GM18505 (cell line): ENCODE measurements around the gene SCAF4.
"Not testable (repeated sequence)": the region's sequence is repeated elsewhere in the genome, so short reads cannot be mapped to it uniquely, and the experiment has no call there.

ENCODE experiments used
- ATAC-seq: cut with Tn5 transposase; IDR thresholded peaks from one replicate; pipeline ENCODE4 v1.9.1; 2021; ENCODE audit not compliant: unreplicated experiment
- POLR2A ChIP-seq: IDR thresholded peaks from 4 replicates; pipeline ENCODE4 v1.6.1; 2011; ENCODE audit warnings: borderline replicate concordance; ENCODE audit not compliant: insufficient read depth, insufficient read length; ENCODE audit errors: extremely low read depth

SCAF4 gene

GRCh38 chr21:31752967-31753366, 21.0 kb upstream of the SCAF4 start:
- TF ChIP-seq POLR2A: no peak
- no peak for ATAC-seq

DNA sequence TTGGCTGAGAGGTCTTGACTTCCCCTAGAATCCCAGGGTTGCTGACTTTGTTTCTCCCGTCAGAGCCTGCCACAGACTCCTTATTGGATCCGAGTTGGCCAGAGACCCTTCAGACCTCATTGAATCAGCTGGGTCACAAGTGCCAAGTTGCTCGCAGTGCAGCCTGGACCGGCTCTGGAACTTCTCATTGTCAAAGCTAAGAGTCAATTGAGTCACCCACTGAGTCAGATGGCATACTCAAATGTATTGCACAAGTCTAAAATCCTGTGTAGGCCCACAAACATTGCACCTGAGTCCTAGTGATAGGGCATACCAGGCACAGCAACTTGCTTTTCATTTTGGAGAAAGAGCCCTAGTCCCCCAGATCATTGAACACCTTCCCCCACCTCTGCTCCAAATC, 20.4 kb upstream of the SCAF4 start:
- no peak for TF ChIP-seq POLR2A
- no peak for ATAC-seq

- TF ChIP-seq POLR2A: no peak
- no peak for ATAC-seq
These were observed 18.9 kb upstream of the SCAF4 start for GRCh38 chr21:31750843-31751242.

DNA sequence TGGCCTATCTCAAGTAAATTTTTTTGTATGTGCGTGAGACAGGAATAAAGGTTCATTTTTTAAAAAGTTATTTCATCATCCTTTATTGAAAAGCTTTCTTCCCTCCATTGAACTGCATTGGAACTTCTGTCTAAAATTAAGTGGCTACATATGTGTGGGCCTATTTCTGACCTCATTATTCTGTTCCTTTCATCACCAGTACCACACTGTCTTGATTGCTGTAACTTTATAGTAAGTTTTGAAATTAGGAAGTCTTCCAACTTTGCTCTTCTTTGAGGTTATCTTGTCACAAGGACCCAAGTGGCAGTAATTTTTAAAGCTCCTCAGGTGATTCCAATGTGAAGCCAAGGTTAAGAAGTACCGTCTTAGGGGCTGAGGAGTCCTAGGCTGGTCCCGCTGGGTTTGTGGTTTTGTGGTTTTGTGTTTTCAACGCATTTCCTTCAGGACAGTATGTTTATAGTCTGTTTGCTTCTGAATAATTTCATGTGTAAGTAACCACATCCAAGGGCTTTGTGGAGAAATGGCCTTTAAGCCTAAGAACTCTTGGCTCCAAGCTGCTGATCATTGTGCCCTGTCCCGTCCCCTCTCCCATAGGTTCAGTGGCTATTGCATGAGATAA, 12.4 kb upstream of the SCAF4 start:
- ATAC-seq: no peak
- no peak for TF ChIP-seq POLR2A

GRCh38 chr21:31743712-31744111, 11.8 kb upstream of the SCAF4 start:
- TF ChIP-seq POLR2A: no peak

GRCh38 chr21:31741116-31741515, 9.2 kb upstream of the SCAF4 start:
- no peak for TF ChIP-seq POLR2A
- no peak for ATAC-seq

More at GRCh38 chr21:31743712-31744111, 11.8 kb upstream of the SCAF4 start:
- no peak for ATAC-seq

GRCh38 chr21:31737586-31738397, 5.9 kb upstream of the SCAF4 start:
- not testable (repeated sequence) for ATAC-seq

DNA sequence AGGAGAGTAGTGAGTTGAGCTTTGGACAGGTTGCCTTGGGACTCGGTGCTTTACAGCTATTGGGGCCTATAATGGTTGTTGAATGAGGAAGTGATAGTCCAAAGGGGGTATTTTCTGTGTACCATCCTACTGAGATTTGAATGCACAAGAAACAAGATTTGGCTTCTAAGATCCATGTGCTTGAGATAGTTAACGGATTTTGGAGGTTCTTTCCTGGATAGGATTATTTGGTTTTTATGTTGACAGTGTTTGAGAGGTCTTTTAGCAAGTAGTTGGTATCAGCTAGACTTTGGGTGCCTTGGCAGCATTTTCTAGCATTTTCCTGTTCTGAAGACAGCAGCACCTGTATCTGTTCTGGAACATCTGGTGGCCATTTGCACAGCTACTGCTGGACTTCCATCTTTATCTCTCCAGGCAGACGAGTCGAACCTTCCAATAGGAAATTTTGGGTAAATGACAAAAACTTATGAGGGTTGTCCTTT, 3.6 kb upstream of the SCAF4 start:
- no peak for ATAC-seq
- no peak for TF ChIP-seq POLR2A

- TF ChIP-seq POLR2A: no peak
- no peak for ATAC-seq
These were observed 1.7 kb upstream of the SCAF4 start for GRCh38 chr21:31733551-31734149.

GRCh38 chr21:31732597-31733550, 956 bp upstream of the SCAF4 start:
- no peak for ATAC-seq

DNA sequence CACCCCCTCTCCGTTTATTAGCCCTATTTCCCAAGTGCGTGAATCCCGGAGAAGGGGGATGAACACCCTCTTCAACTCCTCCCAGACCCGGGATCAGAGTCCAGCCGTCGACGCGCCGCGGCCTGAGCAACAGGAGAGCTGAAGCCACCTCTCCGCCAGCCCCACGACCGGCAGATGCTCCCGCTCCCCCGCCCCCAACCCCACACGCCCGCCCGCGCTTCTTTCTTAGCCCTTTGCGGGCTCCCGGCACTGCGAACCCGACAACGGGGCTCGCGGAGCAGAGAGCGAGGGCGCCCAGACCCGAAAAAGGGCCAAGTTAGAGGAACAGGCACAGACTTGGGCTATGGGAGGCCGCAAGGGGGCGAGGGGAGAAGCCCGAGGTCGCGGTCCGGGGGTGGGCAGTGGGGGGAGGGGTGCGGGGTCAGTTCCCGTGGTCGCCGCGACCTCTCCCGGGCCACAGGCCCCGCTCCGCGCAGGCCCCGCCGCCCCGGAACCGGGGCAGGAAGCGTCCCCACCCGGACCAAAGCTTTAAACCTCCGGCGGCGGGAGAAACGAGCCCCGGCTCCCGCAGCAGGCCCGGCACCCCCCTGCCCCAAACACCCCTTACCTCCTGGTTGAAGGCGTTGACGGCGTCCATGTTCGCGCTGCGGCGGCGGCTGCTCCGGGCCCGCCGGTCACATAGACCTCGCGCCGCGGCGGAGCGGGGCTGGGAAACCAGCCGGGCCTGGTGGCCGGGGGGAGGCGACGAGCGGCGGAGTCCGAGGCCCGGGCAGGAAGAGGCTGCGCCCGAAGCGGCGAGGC, 662 bp downstream of the SCAF4 start:
- ATAC-seq: peak; percentile 23
- no peak for TF ChIP-seq POLR2A

More at GRCh38 chr21:31732597-31733550, 956 bp upstream of the SCAF4 start:
- no peak for TF ChIP-seq POLR2A

DNA sequence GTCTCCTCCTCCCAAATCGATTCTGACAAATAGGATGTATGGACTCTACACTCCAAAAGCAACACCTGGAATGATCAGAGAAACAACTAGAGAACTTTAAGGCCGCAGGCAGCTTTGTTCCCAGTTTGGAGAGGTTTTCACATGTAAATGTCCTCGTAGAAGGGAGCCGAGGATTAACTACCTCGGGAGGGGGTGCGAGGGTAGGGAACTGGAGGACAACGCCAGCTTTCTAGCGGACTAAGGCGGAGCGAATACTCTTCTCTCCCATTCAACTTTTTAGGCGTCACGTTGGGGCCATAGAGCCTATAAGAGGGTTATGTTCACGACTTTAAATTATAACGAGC, 1.2 kb downstream of the SCAF4 start:
- ATAC-seq: no peak
- TF ChIP-seq POLR2A: no peak
